Ishikawa (cell line): Measurements from ENCODE around the gene FCAMR.

Source experiments
- CEBPB ChIP-seq: IDR thresholded peaks from 2 replicates; pipeline ENCODE4 v1.6.1; 2012
- CREB1 ChIP-seq: IDR thresholded peaks from 2 replicates; pipeline ENCODE4 v1.6.1; 2012; ENCODE audit warnings: low read depth
- EGR1 ChIP-seq: IDR thresholded peaks from 2 replicates; pipeline ENCODE4 v1.6.1; 2012
- EP300 ChIP-seq: IDR thresholded peaks from 2 replicates; pipeline ENCODE4 v1.6.1; 2012; ENCODE audit warnings: borderline replicate concordance
- FOXM1 ChIP-seq: IDR thresholded peaks from 2 replicates; pipeline ENCODE4 v1.6.1; 2012; ENCODE audit warnings: low read depth, borderline replicate concordance
- MAX ChIP-seq: IDR thresholded peaks from 2 replicates; pipeline ENCODE4 v1.6.1; 2012
- NFIC ChIP-seq: IDR thresholded peaks from 2 replicates; pipeline ENCODE4 v1.6.1; 2012
- RAD21 ChIP-seq: IDR thresholded peaks from 2 replicates; pipeline ENCODE4 v1.6.1; 2012; ENCODE audit warnings: low read depth
- TAF1 ChIP-seq: IDR thresholded peaks from 2 replicates; pipeline ENCODE4 v1.6.1; 2012; ENCODE audit warnings: low read depth, mild to moderate bottlenecking
- TCF12 ChIP-seq: IDR thresholded peaks from 2 replicates; pipeline ENCODE4 v1.6.1; 2012; ENCODE audit warnings: low read depth
- TEAD4 ChIP-seq: IDR thresholded peaks from 2 replicates; pipeline ENCODE4 v1.6.1; 2012
- USF1 ChIP-seq: IDR thresholded peaks from 2 replicates; pipeline ENCODE4 v1.6.1; 2012
- YY1 ChIP-seq: IDR thresholded peaks from 2 replicates; pipeline ENCODE4 v1.6.1; 2012; ENCODE audit warnings: low read depth
- ZBTB7A ChIP-seq: IDR thresholded peaks from 2 replicates; pipeline ENCODE4 v1.6.1; 2012; ENCODE audit warnings: low read depth
- TF ChIP-seq, protein P1 (sequence below): IDR thresholded peaks from 2 replicates; pipeline ENCODE4 v1.6.1; 2012; ENCODE audit warnings: low read depth, mild to moderate bottlenecking

The FCAMR gene

DNA sequence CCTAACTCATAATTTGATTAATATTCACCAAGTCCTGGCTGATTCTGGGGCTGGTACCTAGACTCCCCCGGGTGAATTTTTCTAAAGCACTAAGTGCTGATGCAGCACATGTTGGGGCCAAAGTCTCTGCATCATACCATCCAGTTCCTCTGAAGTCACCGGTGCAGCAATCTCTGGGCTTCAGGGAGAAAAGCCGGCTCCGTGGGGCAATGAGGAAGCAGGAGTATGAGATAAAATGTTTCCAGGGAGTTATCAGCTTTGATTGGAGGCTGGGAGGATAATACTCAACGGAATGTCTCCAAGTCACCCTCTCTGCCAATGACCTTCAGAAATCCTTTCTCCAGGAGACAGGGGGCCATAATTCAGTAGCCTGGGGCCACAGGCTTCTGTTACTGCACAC, 1.2 kb downstream of the FCAMR start:
- TF ChIP-seq CREB1 (no peak), TCF12 (no peak), YY1 (no peak), FOXM1 (no peak), TAF1 (no peak), ZBTB7A (no peak), MAX (no peak), CEBPB (no peak), EP300 (no peak), USF1 (no peak), RAD21 (no peak), EGR1 (no peak), TEAD4 (no peak), NFIC (no peak)
- TF ChIP-seq, protein P1, sequence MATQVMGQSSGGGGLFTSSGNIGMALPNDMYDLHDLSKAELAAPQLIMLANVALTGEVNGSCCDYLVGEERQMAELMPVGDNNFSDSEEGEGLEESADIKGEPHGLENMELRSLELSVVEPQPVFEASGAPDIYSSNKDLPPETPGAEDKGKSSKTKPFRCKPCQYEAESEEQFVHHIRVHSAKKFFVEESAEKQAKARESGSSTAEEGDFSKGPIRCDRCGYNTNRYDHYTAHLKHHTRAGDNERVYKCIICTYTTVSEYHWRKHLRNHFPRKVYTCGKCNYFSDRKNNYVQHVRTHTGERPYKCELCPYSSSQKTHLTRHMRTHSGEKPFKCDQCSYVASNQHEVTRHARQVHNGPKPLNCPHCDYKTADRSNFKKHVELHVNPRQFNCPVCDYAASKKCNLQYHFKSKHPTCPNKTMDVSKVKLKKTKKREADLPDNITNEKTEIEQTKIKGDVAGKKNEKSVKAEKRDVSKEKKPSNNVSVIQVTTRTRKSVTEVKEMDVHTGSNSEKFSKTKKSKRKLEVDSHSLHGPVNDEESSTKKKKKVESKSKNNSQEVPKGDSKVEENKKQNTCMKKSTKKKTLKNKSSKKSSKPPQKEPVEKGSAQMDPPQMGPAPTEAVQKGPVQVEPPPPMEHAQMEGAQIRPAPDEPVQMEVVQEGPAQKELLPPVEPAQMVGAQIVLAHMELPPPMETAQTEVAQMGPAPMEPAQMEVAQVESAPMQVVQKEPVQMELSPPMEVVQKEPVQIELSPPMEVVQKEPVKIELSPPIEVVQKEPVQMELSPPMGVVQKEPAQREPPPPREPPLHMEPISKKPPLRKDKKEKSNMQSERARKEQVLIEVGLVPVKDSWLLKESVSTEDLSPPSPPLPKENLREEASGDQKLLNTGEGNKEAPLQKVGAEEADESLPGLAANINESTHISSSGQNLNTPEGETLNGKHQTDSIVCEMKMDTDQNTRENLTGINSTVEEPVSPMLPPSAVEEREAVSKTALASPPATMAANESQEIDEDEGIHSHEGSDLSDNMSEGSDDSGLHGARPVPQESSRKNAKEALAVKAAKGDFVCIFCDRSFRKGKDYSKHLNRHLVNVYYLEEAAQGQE, result no peak

- TF ChIP-seq RAD21, result no peak
- TF ChIP-seq TCF12, result no peak
- TF ChIP-seq MAX, result no peak
- TF ChIP-seq, protein P1, result no peak
- TF ChIP-seq CEBPB, result no peak
- no peak for TF ChIP-seq TAF1
- TF ChIP-seq EP300, result no peak
- no peak for TF ChIP-seq YY1
- TF ChIP-seq ZBTB7A, result no peak
- no peak for TF ChIP-seq EGR1
- TF ChIP-seq FOXM1, result no peak
- no peak for TF ChIP-seq CREB1
- no peak for TF ChIP-seq USF1
- no peak for TF ChIP-seq TEAD4
- no peak for TF ChIP-seq NFIC
These were observed 3.0 kb downstream of the FCAMR start for GRCh38 chr1:206967096-206967849.

DNA sequence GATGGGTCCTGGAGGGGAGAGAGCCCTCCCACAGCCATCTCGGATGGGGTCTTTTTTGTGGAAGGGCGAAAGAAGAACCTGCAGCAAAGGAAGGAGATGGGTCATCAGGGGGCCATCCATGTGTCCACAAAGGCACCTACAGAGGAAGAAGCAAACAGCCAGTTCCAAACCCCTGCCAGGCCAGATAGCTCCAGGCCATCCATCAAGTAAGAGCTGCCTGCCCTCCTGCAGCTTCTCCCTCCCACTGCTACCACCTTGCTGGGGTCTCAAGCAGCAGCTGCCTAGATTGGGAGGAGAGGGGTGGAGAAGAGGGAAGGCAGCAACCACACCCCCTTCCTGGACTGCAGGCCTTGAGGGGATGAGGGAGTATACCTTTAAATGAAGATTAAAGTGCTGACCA, 4.5 kb downstream of the FCAMR start:
- TF ChIP-seq USF1 (no peak), CREB1 (no peak), EP300 (no peak), MAX (no peak), EGR1 (no peak), TAF1 (no peak), TCF12 (no peak), CEBPB (no peak), RAD21 (no peak), NFIC (no peak), ZBTB7A (no peak), FOXM1 (no peak), TEAD4 (no peak), YY1 (no peak)
- TF ChIP-seq, protein P1, result no peak
